Colonic mucosa (tissue), 4 donors: ENCODE results near the gene POLD4. TPM values are rescaled to one million over a fixed set of nuclear protein-coding genes. Genes with fewer than 3 reads are reported as not detected.

Experiments used
- DNase-seq: peaks from one replicate; pipeline ENCODE4 v3.0.0-alpha.2; 2020
- H3K27ac ChIP-seq: fragments of 200-600 bp; one replicate; pipeline ENCODE4 v1.8.0; 2021
- H3K27me3 ChIP-seq: fragments of 200-600 bp; one replicate; pipeline ENCODE4 v1.8.0; 2021
- H3K36me3 ChIP-seq: fragments of 200-600 bp; one replicate; pipeline ENCODE4 v1.8.0; 2021
- H3K4me1 ChIP-seq: fragments of 200-600 bp; one replicate; pipeline ENCODE4 v1.8.0; 2021; ENCODE audit warnings: mild to moderate bottlenecking
- H3K4me3 ChIP-seq: fragments of 200-600 bp; one replicate; pipeline ENCODE4 v1.8.0; 2021
- H3K9ac ChIP-seq, 2 donors: one replicate each; pipeline ENCODE4 v1.7.0; 2013; ENCODE audit warnings: control low read depth in 2 of 2, low read depth in 2 of 2, low read length in 2 of 2
- H3K9me3 ChIP-seq: fragments of 200-600 bp; one replicate; pipeline ENCODE4 v1.8.0; 2021
- CTCF ChIP-seq: fragments of 200-600 bp; IDR thresholded peaks from one replicate; pipeline ENCODE4 v1.8.0; 2022; ENCODE audit warnings: antibody characterized with exemption, mild to moderate bottlenecking
- intact Hi-C: fragments of 100-400 bp; cut with DNase I; formaldehyde crosslinking; loops from one replicate; pipeline ENCODE4 v1.14.1; 2022
- total RNA-seq, 2 donors: library from RNA; stranded (reverse); fragmentation: NEBNext Ultra II Directional in 1 of 2; extraction: Animal tissue kit (Norgen Biotek cat#: 25700) in 1 of 2; gene quantifications; one replicate each; pipeline ENCODE4 v1.2.1, GENCODE V29; 2021
- donor health status: healthy.
- donor health status: DM: no; HTN: no; CAD: no.
- donor health status: DM: no; HTN: no; CAD: no.

Gene POLD4
- total RNA-seq, 2 donors from 2014 or later: 186 to 203 TPM

- no peak overlapping the region for H3K27ac ChIP-seq
- no peaks in the 10 kb centered on the region for H3K9me3 ChIP-seq
- peaks cover 8% of the 10 kb centered on the region for H3K4me1 ChIP-seq
- peaks cover 6% of the 10 kb centered on the region for H3K36me3 ChIP-seq
- no peak overlapping the region for H3K4me3 ChIP-seq
- H3K27me3 ChIP-seq: no peaks in the 10 kb centered on the region
- H3K9ac ChIP-seq: no peak overlapping the region
- intact Hi-C loops: no loop called here
- DNase-seq: no peak
- no peak for TF ChIP-seq CTCF
Measured at GRCh38 chr11:67307545-67308001, 45.8 kb downstream of the POLD4 start.

GRCh38 chr11:67306769-67307544 is 46.4 kb downstream of the POLD4 start:
- peaks cover 6% of the 10 kb centered on the region for H3K36me3 ChIP-seq
- intact Hi-C loops: no loop called here
- TF ChIP-seq CTCF: no peak
- no peaks in the 10 kb centered on the region for H3K27me3 ChIP-seq
- no peak for DNase-seq
- H3K9me3 ChIP-seq: no peaks in the 10 kb centered on the region
- H3K4me1 ChIP-seq: peaks cover 9% of the 10 kb centered on the region
- peak overlapping the region in 1 of 2 donors; percentile 4 for H3K9ac ChIP-seq
- no peak overlapping the region for H3K4me3 ChIP-seq
- H3K27ac ChIP-seq: no peak overlapping the region

GRCh38 chr11:67304511-67305113 is 48.7 kb downstream of the POLD4 start:
- Histone ChIP-seq H3K27me3 (no peaks in the 10 kb centered on the region), H3K9ac (peak overlapping the region; percentile 94 to 96), H3K36me3 (peaks cover 1% of the 10 kb centered on the region), H3K4me3 (peak overlapping the region; percentile 95), H3K27ac (peak overlapping the region; percentile 85), H3K4me1 (peaks cover 15% of the 10 kb centered on the region), H3K9me3 (no peaks in the 10 kb centered on the region)
- peak; percentile 28 for DNase-seq
- intact Hi-C loops: no loop called here
- TF ChIP-seq CTCF: no peak

- Histone ChIP-seq H3K27ac (peak overlapping the region; percentile 85), H3K4me1 (peaks cover 15% of the 10 kb centered on the region), H3K9me3 (no peaks in the 10 kb centered on the region), H3K27me3 (no peaks in the 10 kb centered on the region), H3K9ac (peak overlapping the region; percentile 94 to 96), H3K36me3 (no peaks in the 10 kb centered on the region), H3K4me3 (peak overlapping the region; percentile 95)
- DNase-seq: peak; percentile 34
- intact Hi-C loops: no loop called here
- TF ChIP-seq CTCF: no peak
Measured at GRCh38 chr11:67303835-67304411, 49.4 kb downstream of the POLD4 start.

- H3K9ac ChIP-seq: peak within 1 kb of the TSS; percentile 94 to 96
- H3K4me1 ChIP-seq: peaks cover 15% of the 10 kb centered on the region
- DNase-seq: peak; percentile 90
- intact Hi-C loops: no loop called here
- H3K27ac ChIP-seq: peak within 1 kb of the TSS; percentile 85
- no peak for TF ChIP-seq CTCF
- no peaks in the 10 kb centered on the region for H3K9me3 ChIP-seq
- H3K36me3 ChIP-seq: no peaks in the 10 kb centered on the region
- H3K4me3 ChIP-seq: peak within 1 kb of the TSS; percentile 95
- H3K27me3 ChIP-seq: no peaks in the 10 kb centered on the region
Measured at GRCh38 chr11:67303132-67303834, 50.1 kb downstream of the POLD4 start, which contains the start of gene SSH3. TSS of gene SSH3 (plus strand) at chr11:67303530. CDS start at chr11:67303626, 96 bp downstream.
